Ovary (tissue), 9 donors: ENCODE results near the gene RBAK. TPM values are rescaled to one million over a fixed set of nuclear protein-coding genes. Genes with fewer than 3 reads are reported as not detected.
"Not testable (repeated sequence)": the region's sequence is repeated elsewhere in the genome, so short reads cannot be mapped to it uniquely, and the experiment has no call there.

Experiments
- DNase-seq, 5 donors: peaks; one replicate each; pipeline ENCODE4 v3.0.0-alpha.2; 2019 to 2020
- H3K27ac ChIP-seq, 2 donors: fragments of 200-600 bp; one replicate each; pipeline versions ENCODE4 v1.5.1 to v1.8.0; 2019 to 2022
- H3K27me3 ChIP-seq: fragments of 200-600 bp; one replicate; pipeline ENCODE4 v1.8.0; 2022
- H3K36me3 ChIP-seq: fragments of 200-600 bp; sonication (generic); one replicate; pipeline ENCODE4 v1.5.1; 2019
- H3K4me1 ChIP-seq: one replicate; pipeline ENCODE4 v1.8.1; 2013; ENCODE audit warnings: mild to moderate bottlenecking, moderate library complexity; ENCODE audit not compliant: insufficient read depth
- H3K4me3 ChIP-seq: fragments of 200-600 bp; sonication (generic); one replicate; pipeline ENCODE4 v1.5.1; 2017
- H3K9me3 ChIP-seq, 2 donors: fragments of 200-600 bp in 1 of 2; sonication (generic) in 1 of 2; one replicate each; pipeline versions ENCODE4 v1.5.1 to v1.8.1; 2013 to 2019; ENCODE audit warnings: mild to moderate bottlenecking in 1 of 2, moderate library complexity in 1 of 2
- EP300 ChIP-seq: sonication (generic); formaldehyde crosslinking; IDR thresholded peaks from one replicate; pipeline ENCODE4 v1.6.1; 2017; ENCODE audit warnings: antibody characterized with exemption
- POLR2A ChIP-seq: fragments of 450-650 bp; IDR thresholded peaks from one replicate; pipeline ENCODE4 v1.6.1; 2017; ENCODE audit warnings: antibody characterized with exemption, mild to moderate bottlenecking, moderate library complexity
- WGBS, 3 donors: extraction: QIAGEN DNeasy Blood & Tissue Kit in 1 of 3; methylation state at CpG; one replicate each; pipeline versions ENCODE4 v1.1.5 to v1.1.7; 2013 to 2017; 5-methylcytosine and 5-hydroxymethylcytosine counted together
- intact Hi-C, 4 donors: fragments of 100-400 bp; cut with DNase I; formaldehyde crosslinking; loops; one replicate each; pipeline versions ENCODE4 v1.11.0 to v1.15.1; 2022 to 2023
- polyA plus RNA-seq, 2 donors: library from polyadenylated mRNA; stranded (reverse); fragments of 200-250 nt in 1 of 2; fragments of 350-450 nt in 1 of 2; fragmentation: Illumina TruSeq in 1 of 2; extraction: RNeasy Lipid Tissue Mini Kit (QIAGEN cat#74804) in 1 of 2; gene quantifications; one replicate each; pipeline ENCODE4 v1.2.3, GENCODE V29; 2013 to 2014
- total RNA-seq, 7 donors: library from RNA; depleted of rRNA in 2 of 7; stranded (reverse); fragments of >200 nt in 2 of 7; fragmentation: NEBNext Ultra II Directional in 3 of 7; extraction: Animal tissue kit (Norgen Biotek cat#: 25700) in 3 of 7; gene quantifications; one replicate each; pipeline versions ENCODE4 v1.1.0 to v1.2.4, GENCODE V29; 2016 to 2023
- TF ChIP-seq, protein P1 (sequence below), 3 donors: fragments of 450-650 bp in 2 of 3; fragments of 200-600 bp in 1 of 3; IDR thresholded peaks; one replicate each; pipeline versions ENCODE4 v1.5.1 to v1.8.0; 2016 to 2022; ENCODE audit warnings: antibody characterized with exemption in 3 of 3, mild to moderate bottlenecking in 1 of 3
- donor health status: DM: no; HTN: no; CAD: no; lungs with moderate emphysema.
- donor health status: DM: no; HTN: no; CAD: no.
- donor health status: Bipolar disorder and iron deficiency.
- donor health status: DM: yes; HTN: yes; CAD: no.
- donor health status: DM: no; HTN: no; CAD: no.
- donor health status: DM: yes; HTN: yes; CAD: no.

The RBAK gene
- total and polyA plus RNA-seq, 9 donors = 4.7 to 12.8 (median 9.5) TPM

GRCh38 chr7:5050676-5051075 is 5.0 kb downstream of the RBAK start:
- Histone ChIP-seq H3K27ac (no peak overlapping the region), H3K4me3 (no peak overlapping the region), H3K27me3 (no peaks in the 10 kb centered on the region), H3K9me3 (peaks cover 0 to 24% of the 10 kb centered on the region in 2 donors), H3K36me3 (peaks cover 3% of the 10 kb centered on the region), H3K4me1 (peaks cover 3% of the 10 kb centered on the region)
- no peak for DNase-seq
- TF ChIP-seq POLR2A = no peak
- no peak for TF ChIP-seq EP300
- TF ChIP-seq, protein P1, sequence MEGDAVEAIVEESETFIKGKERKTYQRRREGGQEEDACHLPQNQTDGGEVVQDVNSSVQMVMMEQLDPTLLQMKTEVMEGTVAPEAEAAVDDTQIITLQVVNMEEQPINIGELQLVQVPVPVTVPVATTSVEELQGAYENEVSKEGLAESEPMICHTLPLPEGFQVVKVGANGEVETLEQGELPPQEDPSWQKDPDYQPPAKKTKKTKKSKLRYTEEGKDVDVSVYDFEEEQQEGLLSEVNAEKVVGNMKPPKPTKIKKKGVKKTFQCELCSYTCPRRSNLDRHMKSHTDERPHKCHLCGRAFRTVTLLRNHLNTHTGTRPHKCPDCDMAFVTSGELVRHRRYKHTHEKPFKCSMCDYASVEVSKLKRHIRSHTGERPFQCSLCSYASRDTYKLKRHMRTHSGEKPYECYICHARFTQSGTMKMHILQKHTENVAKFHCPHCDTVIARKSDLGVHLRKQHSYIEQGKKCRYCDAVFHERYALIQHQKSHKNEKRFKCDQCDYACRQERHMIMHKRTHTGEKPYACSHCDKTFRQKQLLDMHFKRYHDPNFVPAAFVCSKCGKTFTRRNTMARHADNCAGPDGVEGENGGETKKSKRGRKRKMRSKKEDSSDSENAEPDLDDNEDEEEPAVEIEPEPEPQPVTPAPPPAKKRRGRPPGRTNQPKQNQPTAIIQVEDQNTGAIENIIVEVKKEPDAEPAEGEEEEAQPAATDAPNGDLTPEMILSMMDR (IDR thresholded peaks at IDR 0.05) = no peak
- intact Hi-C loops = no loop called here
- 94 to 98% (median 96%) methylated on average over 2 of the region's 2 CpGs for WGBS, 3 donors

- intact Hi-C loops, H3K4me1 ChIP-seq, H3K27ac ChIP-seq, DNase-seq, H3K27me3 ChIP-seq, H3K36me3 ChIP-seq, H3K4me3 ChIP-seq: not testable (repeated sequence)
- H3K9me3 ChIP-seq = peaks cover 0 to 26% of the 10 kb centered on the region in 2 donors
Measured at GRCh38 chr7:5051731-5052130, 6.1 kb downstream of the RBAK start.

- Histone ChIP-seq H3K27me3 (no peaks in the 10 kb centered on the region), H3K4me3 (no peak overlapping the region), H3K9me3 (peaks cover 0 to 34% of the 10 kb centered on the region in 2 donors), H3K27ac (no peak overlapping the region), H3K4me1 (no peaks in the 10 kb centered on the region), H3K36me3 (peaks cover 5% of the 10 kb centered on the region)
- no peak for TF ChIP-seq EP300
- no peak for TF ChIP-seq POLR2A
- TF ChIP-seq, protein P1 (IDR thresholded peaks at IDR 0.05) = no peak
- intact Hi-C loops = no loop called here
- DNase-seq = no peak
- WGBS, 3 donors = 89 to 98% (median 93%) methylated on average over 1 of the region's 1 CpG
Measured at GRCh38 chr7:5053175-5053574, 7.5 kb downstream of the RBAK start.

- no peak for DNase-seq
- H3K4me1 ChIP-seq = no peaks in the 10 kb centered on the region
- H3K9me3 ChIP-seq = peaks cover 23 to 54% of the 10 kb centered on the region in 2 donors
- H3K4me3 ChIP-seq = no peak overlapping the region
- H3K36me3 ChIP-seq = peaks cover 14% of the 10 kb centered on the region
- no peak overlapping the region for H3K27ac ChIP-seq
- WGBS, 3 donors = 96 to 100% (median 99%) methylated on average over 2 of the region's 2 CpGs
- no peak for TF ChIP-seq EP300
- no peak for TF ChIP-seq POLR2A
- TF ChIP-seq, protein P1 (IDR thresholded peaks at IDR 0.05) = no peak
- H3K27me3 ChIP-seq = no peaks in the 10 kb centered on the region
- intact Hi-C loops = no loop called here
Measured at GRCh38 chr7:5063698-5064097, 18.0 kb downstream of the RBAK start.

- Histone ChIP-seq H3K4me3 (no peak overlapping the region), H3K9me3 (peaks cover 23 to 49% of the 10 kb centered on the region in 2 donors), H3K27me3 (no peaks in the 10 kb centered on the region), H3K27ac (no peak overlapping the region), H3K36me3 (peaks cover 14% of the 10 kb centered on the region), H3K4me1 (no peaks in the 10 kb centered on the region)
- TF ChIP-seq, protein P1 (IDR thresholded peaks at IDR 0.05) = no peak
- no peak for TF ChIP-seq EP300
- TF ChIP-seq POLR2A = no peak
- no peak for DNase-seq
- intact Hi-C loops = no loop called here
- 81 to 98% (median 82%) methylated on average over 12 of the region's 12 CpGs for WGBS, 3 donors
Measured at GRCh38 chr7:5064391-5065106, 18.9 kb downstream of the RBAK start.
